ENCODE measurements around the gene CDYL2. TPM values are rescaled to one million over a fixed set of nuclear protein-coding genes. Genes with fewer than 3 reads are reported as not detected.

Gene CDYL2
- total RNA-seq, 1 donor from 2014 or later: 3.0 TPM

- Mint-ChIP-seq H3K4me3 (no peak overlapping the region), H3K27ac (no peak overlapping the region), H3K27me3 (ENCODE audit: low read depth) (no peaks in the 10 kb centered on the region), H3K4me1 (no peaks in the 10 kb centered on the region), H3K9me3 (peaks cover 27% of the 10 kb centered on the region), H3K36me3 (no peaks in the 10 kb centered on the region)
- DNase-seq (ENCODE audit: low spot score in 2 of 2, unreplicated experiment in 2 of 2): no peak
- TF ChIP-seq CTCF (IDR thresholded peaks at IDR 0.05; ENCODE audit: unreplicated experiment): no peak
These were observed 78.7 kb downstream of the CDYL2 start for GRCh38 chr16:80725566-80726162.

GRCh38 chr16:80723981-80724380 lies 80.4 kb downstream of the CDYL2 start:
- DNase-seq (ENCODE audit: low spot score in 2 of 2, unreplicated experiment in 2 of 2): no peak
- H3K27ac Mint-ChIP-seq: no peak overlapping the region
- H3K9me3 Mint-ChIP-seq: peaks cover 26% of the 10 kb centered on the region
- TF ChIP-seq CTCF (IDR thresholded peaks at IDR 0.05; ENCODE audit: unreplicated experiment): no peak
- H3K4me1 Mint-ChIP-seq: no peaks in the 10 kb centered on the region
- no peaks in the 10 kb centered on the region for H3K27me3 Mint-ChIP-seq (ENCODE audit: low read depth)
- H3K4me3 Mint-ChIP-seq: no peak overlapping the region
- H3K36me3 Mint-ChIP-seq: no peaks in the 10 kb centered on the region

- TF ChIP-seq CTCF (IDR thresholded peaks at IDR 0.05; ENCODE audit: unreplicated experiment): no peak
- Mint-ChIP-seq H3K27ac (no peak overlapping the region), H3K36me3 (no peaks in the 10 kb centered on the region), H3K4me1 (no peaks in the 10 kb centered on the region), H3K4me3 (no peak overlapping the region), H3K9me3 (peaks cover 26% of the 10 kb centered on the region), H3K27me3 (ENCODE audit: low read depth) (no peaks in the 10 kb centered on the region)
- no peak for DNase-seq (ENCODE audit: low spot score in 2 of 2, unreplicated experiment in 2 of 2)
These were observed 81.3 kb downstream of the CDYL2 start for GRCh38 chr16:80723091-80723490.

GRCh38 chr16:80720804-80721371 lies 83.5 kb downstream of the CDYL2 start:
- Mint-ChIP-seq H3K9me3 (peaks cover 20% of the 10 kb centered on the region), H3K4me3 (no peak overlapping the region), H3K27ac (no peak overlapping the region), H3K27me3 (ENCODE audit: low read depth) (no peaks in the 10 kb centered on the region), H3K36me3 (no peaks in the 10 kb centered on the region), H3K4me1 (no peaks in the 10 kb centered on the region)
- no peak for TF ChIP-seq CTCF (IDR thresholded peaks at IDR 0.05; ENCODE audit: unreplicated experiment)
- DNase-seq (ENCODE audit: low spot score in 2 of 2, unreplicated experiment in 2 of 2): no peak

- no peak overlapping the region for H3K27ac Mint-ChIP-seq
- H3K27me3 Mint-ChIP-seq (ENCODE audit: low read depth): no peaks in the 10 kb centered on the region
- H3K4me1 Mint-ChIP-seq: no peaks in the 10 kb centered on the region
- H3K9me3 Mint-ChIP-seq: peaks cover 15% of the 10 kb centered on the region
- DNase-seq (ENCODE audit: low spot score in 2 of 2, unreplicated experiment in 2 of 2): no peak
- no peak for TF ChIP-seq CTCF (IDR thresholded peaks at IDR 0.05; ENCODE audit: unreplicated experiment)
- no peak overlapping the region for H3K4me3 Mint-ChIP-seq
- no peaks in the 10 kb centered on the region for H3K36me3 Mint-ChIP-seq
These were observed 84.8 kb downstream of the CDYL2 start for GRCh38 chr16:80719573-80719972.
